SK-N-MC (cell line): Measurements from ENCODE around the gene ZFAND3.

ENCODE experiments used
- EZH2 ChIP-seq: fragments of 200-600 bp; sonication (generic); IDR thresholded peaks from one replicate; pipeline ENCODE4 v1.6.1; 2017; ENCODE audit warnings: antibody characterized with exemption
- FOXP2 ChIP-seq: optimal IDR thresholded peaks from 2 replicates; pipeline ENCODE3; 2011; ENCODE audit warnings: mild to moderate bottlenecking, moderate library complexity; ENCODE audit not compliant: insufficient read depth; ENCODE audit errors: extremely low read length, control extremely low read depth
- POLR2AphosphoS5 ChIP-seq: IDR thresholded peaks from 2 replicates; pipeline ENCODE4 v1.6.1; 2012; ENCODE audit warnings: mild to moderate bottlenecking, low read depth, low read length, borderline replicate concordance

DNA sequence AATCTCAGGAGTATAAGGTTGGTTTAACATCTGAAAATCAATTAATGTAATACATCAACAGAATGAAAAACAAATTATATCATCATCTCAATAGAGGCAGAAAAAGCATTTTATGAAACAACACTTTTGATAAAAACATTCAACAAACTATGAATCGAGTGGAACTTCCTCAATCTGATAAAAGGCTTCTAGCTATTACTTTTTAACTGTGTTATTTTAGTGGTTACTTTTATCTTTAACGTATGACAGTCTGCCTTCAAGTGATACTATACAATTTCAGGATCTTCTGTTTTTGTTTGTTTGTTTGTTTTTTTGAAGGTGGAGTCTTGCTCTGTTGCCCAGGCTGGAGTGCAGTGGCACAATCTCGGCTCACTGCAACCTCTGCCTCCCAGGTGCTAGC is 73.7 kb downstream of the ZFAND3 start:
- TF ChIP-seq EZH2 (no peak), POLR2AphosphoS5 (no peak), FOXP2 (no peak)
